HCT116 (cell line): ENCODE data around the gene HUNK. TPM values are rescaled to one million over a fixed set of nuclear protein-coding genes. Genes with fewer than 3 reads are reported as not detected.

Experiments used
- ATAC-seq: fragments of 200-7000 bp; cut with Tn5 transposase; 2 replicates; pipeline ENCODE4 v1.9.1; 2020; ENCODE audit warnings: mild to moderate bottlenecking, moderate library complexity
- BruUV-seq: library from RNA; stranded (reverse); fragments of 400-500 nt; replicated peaks from 2 replicates; lab custom pipeline; 2021; lab: Mats Ljungman, UMichigan
- CTCF ChIA-PET: fragments of 300-600 bp; sonication (Branson Sonifier 250); formaldehyde crosslinking; loops from one replicate; lab custom pipeline; 2021; ENCODE audit warnings: antibody characterized with exemption; lab: Charles Lee
- POLR2A ChIA-PET: fragments of 300-600, 350-600 bp; sonication (Branson Sonifier 250); formaldehyde crosslinking; loops from one replicate; lab custom pipeline; 2021; ENCODE audit warnings: antibody characterized with exemption; lab: Charles Lee
- RAD21 ChIA-PET, 2 experiments: fragments of 300-600 bp; sonication (Branson Sonifier 250); formaldehyde crosslinking; loops; one replicate each; lab custom pipeline; 2023; ENCODE audit warnings: low total read pairs in 2 of 2; ENCODE audit not compliant: uncharacterized antibody in 2 of 2, unreplicated experiment in 2 of 2, low non-redundant PET in 1 of 2; lab: Charles Lee
- DNase-seq: peaks from one replicate; pipeline ENCODE4 v3.0.0-alpha.2; 2010; ENCODE audit warnings: low read depth, low spot score
- H2AFZ ChIP-seq: fragments of 200-600 bp; shearing (Covaris generic), sonication (generic); 2 replicates; pipeline ENCODE4 v1.6.1; 2017; ENCODE audit warnings: low read depth, mixed run types, mixed read lengths, antibody characterized with exemption, low read length; ENCODE audit not compliant: poor library complexity, severe bottlenecking
- H3K27ac ChIP-seq: 2 replicates; pipeline ENCODE4 v1.5.1; 2012; ENCODE audit warnings: low read depth, low read length
- H3K27me3 ChIP-seq: fragments of 200-600 bp; sonication (generic); 2 replicates; pipeline ENCODE4 v1.6.1; 2016; ENCODE audit warnings: mixed run types, low read length, mixed read lengths; ENCODE audit not compliant: insufficient read depth
- H3K36me3 ChIP-seq, 2 experiments: fragments of 200-500 bp in 1 of 2; fragments of 200-600 bp in 1 of 2; sonication (Bioruptor generic) in 1 of 2; sonication (generic) in 1 of 2; 2 replicates each; pipeline versions ENCODE4 v1.5.1 to v1.6.1; 2014 to 2016; ENCODE audit warnings: low read length in 2 of 2, inconsistent platforms in 1 of 2, mixed read lengths in 1 of 2, mixed run types in 1 of 2; ENCODE audit not compliant: insufficient read depth in 2 of 2, control insufficient read depth in 1 of 2
- H3K4me1 ChIP-seq, 2 experiments: fragments of 200-600 bp in 1 of 2; sonication (generic) in 1 of 2; 2 replicates each; pipeline versions ENCODE4 v1.5.1 to v1.6.1; 2012 to 2017; ENCODE audit warnings: low read length in 2 of 2, inconsistent platforms in 1 of 2, mild to moderate bottlenecking in 1 of 2, mixed read lengths in 1 of 2, mixed run types in 1 of 2, moderate library complexity in 1 of 2; ENCODE audit not compliant: insufficient read depth in 2 of 2, control insufficient read depth in 1 of 2
- H3K4me2 ChIP-seq: fragments of 200-600 bp; sonication (generic); 2 replicates; pipeline ENCODE4 v1.6.1; 2017; ENCODE audit warnings: mixed run types, low read length, mixed read lengths
- H3K4me3 ChIP-seq, 2 experiments: fragments of 200-600 bp in 1 of 2; sonication (generic) in 1 of 2; replicated peaks in 1 of 2; 2 replicates each; pipeline ENCODE4 v1.5.1; 2011 to 2016; ENCODE audit warnings: low read length in 2 of 2, control low read depth in 1 of 2, low read depth in 1 of 2, mild to moderate bottlenecking in 1 of 2, mixed read lengths in 1 of 2, mixed run types in 1 of 2
- H3K79me2 ChIP-seq: fragments of 200-600 bp; sonication (generic); 2 replicates; pipeline ENCODE4 v1.6.1; 2017; ENCODE audit warnings: mild to moderate bottlenecking, mixed run types, low read length, moderate library complexity, mixed read lengths; ENCODE audit not compliant: insufficient read depth
- H3K9ac ChIP-seq: fragments of 200-600 bp; sonication (generic); 2 replicates; pipeline ENCODE4 v1.6.1; 2016; ENCODE audit warnings: low read length, mixed read lengths
- H3K9me2 ChIP-seq: fragments of 200-600 bp; sonication (generic), shearing (Covaris generic); 2 replicates; pipeline ENCODE4 v1.6.1; 2017; ENCODE audit warnings: mixed run types, mild to moderate bottlenecking, moderate library complexity; ENCODE audit not compliant: insufficient read depth
- H3K9me3 ChIP-seq, 2 experiments: fragments of 200-500 bp in 1 of 2; fragments of 200-600 bp in 1 of 2; sonication (Bioruptor generic) in 1 of 2; sonication (generic) in 1 of 2; 2 replicates each; pipeline ENCODE4 v1.6.1; 2014 to 2017; ENCODE audit warnings: low read length in 2 of 2, mixed read lengths in 2 of 2, inconsistent platforms in 1 of 2, low read depth in 1 of 2, mild to moderate bottlenecking in 1 of 2, mixed run types in 1 of 2, moderate library complexity in 1 of 2; ENCODE audit not compliant: control insufficient read depth in 1 of 2, insufficient read depth in 1 of 2
- H4K20me1 ChIP-seq: fragments of 200-600 bp; sonication (generic), shearing (Covaris generic); 2 replicates; pipeline ENCODE4 v1.6.1; 2017; ENCODE audit warnings: mixed run types, mild to moderate bottlenecking, moderate library complexity; ENCODE audit not compliant: insufficient read depth
- EGR1 ChIP-seq: IDR thresholded peaks from 2 replicates; pipeline ENCODE4 v1.6.1; 2012; ENCODE audit warnings: low read depth
- EZH2 ChIP-seq: fragments of 200-600 bp; sonication (generic); IDR thresholded peaks from 2 replicates; pipeline ENCODE4 v1.6.1; 2017; ENCODE audit warnings: antibody characterized with exemption, mixed run types
- EZH2phosphoT487 ChIP-seq: fragments of 200-600 bp; IDR thresholded peaks from 2 replicates; pipeline ENCODE4 v1.6.1; 2018; ENCODE audit warnings: antibody characterized with exemption, borderline replicate concordance
- FOSL1 ChIP-seq: IDR thresholded peaks from 2 replicates; pipeline ENCODE4 v1.6.1; 2012; ENCODE audit warnings: low read depth
- MAX ChIP-seq: IDR thresholded peaks from 2 replicates; pipeline ENCODE4 v1.6.1; 2012
- SP1 ChIP-seq: IDR thresholded peaks from 2 replicates; pipeline ENCODE4 v1.6.1; 2012; ENCODE audit warnings: low read depth
- TCF7L2 ChIP-seq: IDR thresholded peaks from 2 replicates; pipeline ENCODE4 v1.7.0; 2011; ENCODE audit warnings: borderline replicate concordance, inconsistent platforms; ENCODE audit not compliant: insufficient read depth, insufficient read length; ENCODE audit errors: extremely low read depth
- intact Hi-C: fragments of 100-400 bp; cut with micrococcal nuclease; formaldehyde crosslinking; loops from 2 replicates; pipeline ENCODE4 v1.10.0; 2022
- total RNA-seq: library from RNA; stranded (reverse); gene quantifications from one replicate; pipeline ENCODE4 v1.2.1, GENCODE V29; 2021; ENCODE audit not compliant: unreplicated experiment
- TF ChIP-seq, protein P1 (sequence below): IDR thresholded peaks from 2 replicates; pipeline ENCODE4 v1.6.1; 2011; ENCODE audit warnings: mild to moderate bottlenecking, low read length, moderate library complexity; ENCODE audit not compliant: insufficient replicate concordance; ENCODE audit errors: extremely low read depth
- TF ChIP-seq, protein P2 (sequence below): IDR thresholded peaks from 2 replicates; pipeline ENCODE4 v1.6.1; 2012; ENCODE audit warnings: low read depth

The HUNK gene
- total RNA-seq, 1 experiment from 2014 or later = not detected

DNA sequence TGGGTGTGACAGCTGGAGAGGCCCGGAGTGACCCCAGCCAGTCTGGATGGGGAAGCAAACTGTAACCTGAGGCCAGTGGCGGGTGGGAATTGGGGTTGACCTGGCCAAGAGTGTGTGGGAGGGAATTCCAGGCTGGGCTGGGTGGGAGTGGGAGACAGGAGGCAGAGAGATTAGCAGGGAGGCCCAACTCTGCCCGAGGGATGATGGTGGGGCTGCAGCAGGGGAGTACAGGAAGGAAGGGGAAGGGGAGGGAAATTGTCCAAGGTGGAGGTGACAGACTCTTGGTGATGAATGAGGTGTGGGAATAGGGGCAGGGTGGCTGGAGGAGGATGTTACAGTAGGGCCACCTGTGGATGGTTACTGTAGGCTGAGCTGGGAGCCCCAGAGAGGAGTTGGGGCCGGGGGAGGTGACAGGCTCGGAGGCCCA is 40.4 kb downstream of the HUNK start:
- Histone ChIP-seq H3K4me1 (no peaks in the 10 kb centered on the region), H3K79me2 (no peaks in the 10 kb centered on the region), H3K4me2 (no peak overlapping the region), H3K27me3 (peaks cover 31% of the 10 kb centered on the region), H3K9ac (no peak overlapping the region), H4K20me1 (no peaks in the 10 kb centered on the region), H3K36me3 (no peaks in the 10 kb centered on the region), H3K9me3 (no peaks in the 10 kb centered on the region), H3K4me3 (no peak overlapping the region), H3K27ac (no peak overlapping the region), H3K9me2 (no peaks in the 10 kb centered on the region), H2AFZ (no peak overlapping the region)
- TF ChIP-seq EZH2 = no peak
- TF ChIP-seq, protein P1, sequence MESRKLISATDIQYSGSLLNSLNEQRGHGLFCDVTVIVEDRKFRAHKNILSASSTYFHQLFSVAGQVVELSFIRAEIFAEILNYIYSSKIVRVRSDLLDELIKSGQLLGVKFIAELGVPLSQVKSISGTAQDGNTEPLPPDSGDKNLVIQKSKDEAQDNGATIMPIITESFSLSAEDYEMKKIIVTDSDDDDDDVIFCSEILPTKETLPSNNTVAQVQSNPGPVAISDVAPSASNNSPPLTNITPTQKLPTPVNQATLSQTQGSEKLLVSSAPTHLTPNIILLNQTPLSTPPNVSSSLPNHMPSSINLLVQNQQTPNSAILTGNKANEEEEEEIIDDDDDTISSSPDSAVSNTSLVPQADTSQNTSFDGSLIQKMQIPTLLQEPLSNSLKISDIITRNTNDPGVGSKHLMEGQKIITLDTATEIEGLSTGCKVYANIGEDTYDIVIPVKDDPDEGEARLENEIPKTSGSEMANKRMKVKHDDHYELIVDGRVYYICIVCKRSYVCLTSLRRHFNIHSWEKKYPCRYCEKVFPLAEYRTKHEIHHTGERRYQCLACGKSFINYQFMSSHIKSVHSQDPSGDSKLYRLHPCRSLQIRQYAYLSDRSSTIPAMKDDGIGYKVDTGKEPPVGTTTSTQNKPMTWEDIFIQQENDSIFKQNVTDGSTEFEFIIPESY = no peak
- TF ChIP-seq MAX = no peak
- no peak for TF ChIP-seq SP1
- no peak for TF ChIP-seq TCF7L2
- no peak for TF ChIP-seq EGR1
- no peak for TF ChIP-seq FOSL1
- TF ChIP-seq, protein P2, sequence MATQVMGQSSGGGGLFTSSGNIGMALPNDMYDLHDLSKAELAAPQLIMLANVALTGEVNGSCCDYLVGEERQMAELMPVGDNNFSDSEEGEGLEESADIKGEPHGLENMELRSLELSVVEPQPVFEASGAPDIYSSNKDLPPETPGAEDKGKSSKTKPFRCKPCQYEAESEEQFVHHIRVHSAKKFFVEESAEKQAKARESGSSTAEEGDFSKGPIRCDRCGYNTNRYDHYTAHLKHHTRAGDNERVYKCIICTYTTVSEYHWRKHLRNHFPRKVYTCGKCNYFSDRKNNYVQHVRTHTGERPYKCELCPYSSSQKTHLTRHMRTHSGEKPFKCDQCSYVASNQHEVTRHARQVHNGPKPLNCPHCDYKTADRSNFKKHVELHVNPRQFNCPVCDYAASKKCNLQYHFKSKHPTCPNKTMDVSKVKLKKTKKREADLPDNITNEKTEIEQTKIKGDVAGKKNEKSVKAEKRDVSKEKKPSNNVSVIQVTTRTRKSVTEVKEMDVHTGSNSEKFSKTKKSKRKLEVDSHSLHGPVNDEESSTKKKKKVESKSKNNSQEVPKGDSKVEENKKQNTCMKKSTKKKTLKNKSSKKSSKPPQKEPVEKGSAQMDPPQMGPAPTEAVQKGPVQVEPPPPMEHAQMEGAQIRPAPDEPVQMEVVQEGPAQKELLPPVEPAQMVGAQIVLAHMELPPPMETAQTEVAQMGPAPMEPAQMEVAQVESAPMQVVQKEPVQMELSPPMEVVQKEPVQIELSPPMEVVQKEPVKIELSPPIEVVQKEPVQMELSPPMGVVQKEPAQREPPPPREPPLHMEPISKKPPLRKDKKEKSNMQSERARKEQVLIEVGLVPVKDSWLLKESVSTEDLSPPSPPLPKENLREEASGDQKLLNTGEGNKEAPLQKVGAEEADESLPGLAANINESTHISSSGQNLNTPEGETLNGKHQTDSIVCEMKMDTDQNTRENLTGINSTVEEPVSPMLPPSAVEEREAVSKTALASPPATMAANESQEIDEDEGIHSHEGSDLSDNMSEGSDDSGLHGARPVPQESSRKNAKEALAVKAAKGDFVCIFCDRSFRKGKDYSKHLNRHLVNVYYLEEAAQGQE = no peak
- TF ChIP-seq EZH2phosphoT487 = no peak
- intact Hi-C loops = no loop called here
- DNase-seq (no peak), ATAC-seq (no peak)
- RAD21 ChIA-PET = no interaction called here
- POLR2A ChIA-PET = no interaction called here
- CTCF ChIA-PET = no interaction called here
- BruUV-seq = no TSS peak
